K562 (cell line): ENCODE results near the gene COL4A1. TPM values are rescaled to one million over a fixed set of nuclear protein-coding genes. Genes with fewer than 3 reads are reported as not detected.

ENCODE experiments used
- ATAC-seq: fragments of 200-7000 bp; cut with Tn5 transposase; 3 replicates; pipeline ENCODE4 v1.9.1; 2020; ENCODE audit warnings: moderate library complexity
- BruUV-seq: library from RNA; stranded (reverse); fragments of 400-500 nt; replicated peaks from 2 replicates; lab custom pipeline; 2021; lab: Mats Ljungman, UMichigan
- CTCF ChIA-PET: fragments of 300-600 bp; formaldehyde crosslinking; extraction: SDS; loops from one replicate; lab custom pipeline; 2021; ENCODE audit warnings: low intra/inter-chr PET ratio; lab: Yijun Ruan, JAX
- POLR2A ChIA-PET: fragments of 300-600, 350-650 bp; sonication (Branson Sonifier 250); formaldehyde crosslinking; extraction: SDS; loops from one replicate; lab custom pipeline; 2021; ENCODE audit warnings: antibody characterized with exemption, inconsistent platforms; lab: Yijun Ruan, JAX
- DNase-seq, 4 experiments: peaks; one replicate each; pipeline versions ENCODE4 v3.0.0 to v3.0.0-alpha.2; 2011 to 2018; ENCODE audit warnings: low spot score in 3 of 4, mixed read lengths in 3 of 4; ENCODE audit errors: extremely low read depth in 1 of 4
- FAIRE-seq: peaks from 2 replicates; lab custom pipeline; 2011; peaks lifted over from hg19 to GRCh38; lab: Jason Lieb, UNC
- H2AFZ ChIP-seq: 2 replicates; pipeline ENCODE4 v1.6.0; 2011; ENCODE audit warnings: low read depth, low read length, control low read depth, inconsistent platforms
- H3K27ac ChIP-seq: fragments of 200-600 bp; 3 replicates; pipeline ENCODE4 v1.8.0; 2011; ENCODE audit warnings: low read depth, mild to moderate bottlenecking, control low read depth, inconsistent platforms, low read length, moderate library complexity, mixed read lengths; ENCODE audit errors: extremely low read depth
- H3K27me3 ChIP-seq, 2 experiments: fragments of 300-600 bp in 1 of 2; 2 replicates in 1 of 2; 3 replicates in 1 of 2; pipeline versions ENCODE4 v1.6.0 to v1.8.0; 2011; ENCODE audit warnings: inconsistent platforms in 2 of 2, low read length in 2 of 2, mild to moderate bottlenecking in 1 of 2, mixed read lengths in 1 of 2, moderate library complexity in 1 of 2; ENCODE audit not compliant: control insufficient read depth in 2 of 2, insufficient read depth in 2 of 2
- H3K36me3 ChIP-seq: fragments of 300-600 bp; 3 replicates; pipeline ENCODE4 v1.8.0; 2011; ENCODE audit warnings: mild to moderate bottlenecking, low read length, inconsistent platforms; ENCODE audit not compliant: control insufficient read depth, insufficient read depth
- H3K4me1 ChIP-seq, 2 experiments: fragments of 200-600 bp in 1 of 2; replicated peaks in 1 of 2; 2 replicates in 1 of 2; 3 replicates in 1 of 2; pipeline versions ENCODE4 v1.5.1 to v1.8.0; 2011; ENCODE audit warnings: inconsistent platforms in 2 of 2, low read length in 2 of 2, mild to moderate bottlenecking in 1 of 2, mixed read lengths in 1 of 2, moderate library complexity in 1 of 2; ENCODE audit not compliant: control insufficient read depth in 2 of 2, insufficient read depth in 2 of 2
- H3K4me2 ChIP-seq: 2 replicates; pipeline ENCODE4 v1.6.1; 2011; ENCODE audit warnings: low read length, control low read depth, inconsistent platforms, mixed read lengths; ENCODE audit not compliant: insufficient read depth
- H3K4me3 ChIP-seq: fragments of 200-600 bp; sonication (generic), shearing (Covaris generic); 2 replicates; pipeline ENCODE4 v1.5.1; 2016; ENCODE audit warnings: control low read depth, inconsistent platforms
- H3K79me2 ChIP-seq: fragments of 200-600 bp; 3 replicates; pipeline ENCODE4 v1.8.0; 2011; ENCODE audit warnings: low read length, inconsistent platforms; ENCODE audit not compliant: control insufficient read depth, insufficient read depth
- H3K9ac ChIP-seq, 2 experiments: 2 replicates each; pipeline versions ENCODE4 v1.6.0 to v1.6.1; 2011; ENCODE audit warnings: low read depth in 2 of 2, low read length in 2 of 2, control low read depth in 1 of 2, inconsistent platforms in 1 of 2, mild to moderate bottlenecking in 1 of 2, mixed read lengths in 1 of 2; ENCODE audit not compliant: insufficient read depth in 1 of 2
- H3K9me1 ChIP-seq: one replicate; pipeline ENCODE4 v1.6.0; 2011; ENCODE audit warnings: inconsistent platforms, mild to moderate bottlenecking, low read length, moderate library complexity; ENCODE audit not compliant: control insufficient read depth, insufficient read depth
- H3K9me3 ChIP-seq: replicated peaks from 2 replicates; pipeline ENCODE4 v1.5.1; 2011; ENCODE audit warnings: low read depth, low read length, inconsistent platforms; ENCODE audit not compliant: control insufficient read depth, insufficient read depth
- H4K20me1 ChIP-seq: replicated peaks from 2 replicates; pipeline ENCODE4 v1.6.1; 2011; ENCODE audit warnings: low read length, inconsistent platforms, mixed read lengths; ENCODE audit not compliant: control insufficient read depth, insufficient read depth
- ARNT ChIP-seq, 2 experiments: fragments of 450-650 bp; IDR thresholded peaks; 2 replicates each; pipeline ENCODE4 v1.6.1; 2016; ENCODE audit warnings: mild to moderate bottlenecking in 1 of 2
- ATF7 ChIP-seq: fragments of 450-650 bp; IDR thresholded peaks from 2 replicates; pipeline ENCODE4 v1.7.1; 2014; ENCODE audit warnings: mild to moderate bottlenecking, moderate library complexity
- CREB5 ChIP-seq: fragments of 250-450 bp; sonication (Bioruptor Pico); IDR thresholded peaks from 2 replicates; pipeline ENCODE4 v1.5.0; 2020; ENCODE audit warnings: mild to moderate bottlenecking
- EGR1 ChIP-seq: fragments of 450-650 bp; conservative IDR thresholded peaks from 2 replicates; pipeline ENCODE4 v1.6.1; 2017; ENCODE audit warnings: mild to moderate bottlenecking
- FOXO4 ChIP-seq: fragments of 450-650 bp; formaldehyde crosslinking; IDR thresholded peaks from 2 replicates; pipeline ENCODE4 v1.4.0; 2020; ENCODE audit warnings: mild to moderate bottlenecking, moderate library complexity
- HNRNPH1 ChIP-seq: fragments of 200-400 bp; formaldehyde crosslinking; optimal IDR thresholded peaks from 2 replicates; pipeline ENCODE3; 2017; ENCODE audit warnings: low read depth, mild to moderate bottlenecking, low read length, moderate library complexity
- HOMEZ ChIP-seq: fragments of 250-450 bp; sonication (Bioruptor Pico); IDR thresholded peaks from 2 replicates; pipeline ENCODE4 v1.4.0; 2020; ENCODE audit warnings: mild to moderate bottlenecking, moderate library complexity
- MITF ChIP-seq: IDR thresholded peaks from 2 replicates; pipeline ENCODE4 v1.6.1; 2014; ENCODE audit warnings: antibody characterized with exemption
- NFIC ChIP-seq: fragments of 450-650 bp; IDR thresholded peaks from 2 replicates; pipeline ENCODE4 v1.6.1; 2017; ENCODE audit warnings: mild to moderate bottlenecking, inconsistent platforms
- PHF20 ChIP-seq: fragments of 450-650 bp; IDR thresholded peaks from 2 replicates; pipeline ENCODE4 v1.6.1; 2018; ENCODE audit not compliant: partially characterized antibody
- SIN3A ChIP-seq, 2 experiments: fragments of 150-350 bp in 1 of 2; IDR thresholded peaks; 2 replicates each; pipeline ENCODE4 v1.6.1; 2011 to 2016; ENCODE audit warnings: borderline replicate concordance in 2 of 2, low read depth in 2 of 2, low read length in 2 of 2, mild to moderate bottlenecking in 2 of 2, moderate library complexity in 2 of 2; ENCODE audit not compliant: control insufficient read depth in 1 of 2
- SMARCA4 ChIP-seq: fragments of 450-650 bp; IDR thresholded peaks from 2 replicates; pipeline ENCODE4 v1.6.1; 2016
- THRA ChIP-seq: fragments of 450-650 bp; IDR thresholded peaks from 2 replicates; pipeline ENCODE4 v1.6.1; 2017; ENCODE audit warnings: mild to moderate bottlenecking, moderate library complexity
- ZFP30 ChIP-seq: fragments of 250-450 bp; sonication (Bioruptor Pico); IDR thresholded peaks from 2 replicates; pipeline ENCODE4 v1.8.0; 2022; ENCODE audit warnings: moderate library complexity, mild to moderate bottlenecking, inconsistent platforms, borderline replicate concordance
- ZNF174 ChIP-seq: fragments of 250-450 bp; sonication (Bioruptor Pico); IDR thresholded peaks from 2 replicates; pipeline ENCODE4 v1.4.0; 2020; ENCODE audit warnings: mild to moderate bottlenecking
- ZNF253 ChIP-seq: fragments of 250-450 bp; sonication (Bioruptor Pico); conservative IDR thresholded peaks from 2 replicates; pipeline ENCODE4 v1.6.1; 2021; ENCODE audit warnings: mild to moderate bottlenecking
- WGBS: fragments of 100-300 bp; shearing (Covaris generic); methylation state at CpG from one replicate; pipeline ENCODE4 v1.1.6; 2016; ENCODE audit warnings: low coverage, mixed read lengths; ENCODE audit not compliant: insufficient coverage; ENCODE audit errors: missing lambda C conversion rate; 5-methylcytosine and 5-hydroxymethylcytosine counted together
- in situ Hi-C: fragments of 300-500 bp; cut with MboI; formaldehyde crosslinking; loops from 4 replicates; pipeline ENCODE4 v1.15.0; 2018; ENCODE audit warnings: inconsistent platforms, mixed read lengths
- intact Hi-C: fragments of 100-400 bp; cut with micrococcal nuclease; formaldehyde crosslinking; loops from 2 replicates; pipeline ENCODE4 v1.14.2; 2022
- polyA plus RNA-seq, 8 experiments: library from polyadenylated mRNA; depleted of rRNA in 4 of 8; stranded (reverse) in 5 of 8; unstranded in 3 of 8; fragments of >200 nt; fragmentation: Nextera tagmentation in 2 of 8; fragmentation: Illumina TruSeq in 1 of 8; extraction: Ambion mirVana in 2 of 8; extraction: Trizol in 1 of 8; gene quantifications; 2 replicates each; pipeline versions ENCODE4 v1.2.1 to v1.2.3, GENCODE V29; 2011 to 2014; ENCODE audit warnings: inconsistent platforms in 1 of 8, missing spikeins in 1 of 8
- total RNA-seq, 7 experiments: library from RNA; depleted of rRNA in 6 of 7; stranded (reverse); fragments of >200 nt in 6 of 7; fragmentation: Illumina TruSeq in 2 of 7; extraction: Trizol in 2 of 7; gene quantifications; 2 replicates each; pipeline versions ENCODE4 v1.2.1 to v1.2.3, GENCODE V29; 2011 to 2021; ENCODE audit warnings: low replicate concordance in 1 of 7

COL4A1 gene
- total and polyA plus RNA-seq, 9 of the 15 experiments (the other 6 are each of a cell fraction or from before 2014, with no cell fraction given) = 0.35 TPM; not detected in 8

- no peak overlapping the region for H3K4me3 ChIP-seq
- in situ Hi-C loops = no loop called here
- no peak overlapping the region for H3K4me2 ChIP-seq
- no peaks in the 10 kb centered on the region for H4K20me1 ChIP-seq
- no peaks in the 10 kb centered on the region for H3K36me3 ChIP-seq
- no peak overlapping the region for H3K9ac ChIP-seq
- no peak for FAIRE-seq
- no peak for DNase-seq
- H3K4me1 ChIP-seq = no peaks in the 10 kb centered on the region
- POLR2A ChIA-PET = no interaction called here
- no peaks in the 10 kb centered on the region for H3K9me3 ChIP-seq
- 0% methylated on average over 10 of the region's 11 CpGs for WGBS
- H2AFZ ChIP-seq = no peak overlapping the region
- no peaks in the 10 kb centered on the region for H3K9me1 ChIP-seq
- CTCF ChIA-PET = no interaction called here
- no peak for ATAC-seq
- BruUV-seq = no TSS peak
- H3K79me2 ChIP-seq = no peaks in the 10 kb centered on the region
- no peak overlapping the region for H3K27ac ChIP-seq
- intact Hi-C loops = no loop called here
- H3K27me3 ChIP-seq = peaks cover 2 to 43% of the 10 kb centered on the region in 2 experiments; a peak in 4 of 5 replicates
- TF ChIP-seq FOXO4 (CRISPR knock-in tag) (no peak), MITF (no peak), ZNF253 (CRISPR knock-in tag) (no peak), ZFP30 (CRISPR knock-in tag) (no peak), ATF7 (no peak), HOMEZ (CRISPR knock-in tag) (no peak), ARNT (IDR thresholded peaks at IDR 0.05) (no peak), ZNF174 (CRISPR knock-in tag) (no peak), SIN3A (IDR thresholded peaks at IDR 0.05; ENCODE audit: borderline replicate concordance in 2 of 2, control insufficient read depth in 1 of 2, low read depth in 2 of 2, low read length in 2 of 2) (no peak), PHF20 (no peak), HNRNPH1 (no peak), CREB5 (CRISPR knock-in tag) (no peak), NFIC (no peak), THRA (no peak), EGR1 (no peak), SMARCA4 (no peak)
These were observed 44.9 kb downstream of the COL4A1 start for GRCh38 chr13:110262082-110262436.
